H1 (cell line): ENCODE results near the gene CRYBA4. TPM values are rescaled to one million over a fixed set of nuclear protein-coding genes. Genes with fewer than 3 reads are reported as not detected.

Source experiments
- polyA plus RNA-seq, 7 experiments: library from polyadenylated mRNA; depleted of rRNA in 3 of 7; stranded (reverse) in 5 of 7; unstranded in 2 of 7; fragments of >200 nt in 5 of 7; fragments of 200-250 nt in 2 of 7; gene quantifications; 1 replicate in 5 of 7; 2 replicates in 1 of 7; 4 replicates in 1 of 7; pipeline versions ENCODE4 v1.2.1 to v1.2.3, GENCODE V29; 2011 to 2013; ENCODE audit warnings: missing spikeins in 2 of 7, mixed read lengths in 2 of 7
- total RNA-seq: library from RNA; stranded (reverse); fragmentation: NEBNext Ultra II Directional; extraction: Animal tissue kit (Norgen Biotek cat#: 25700); gene quantifications from 2 replicates; pipeline ENCODE4 v1.2.1, GENCODE V29; 2021
- TF ChIP-seq, protein P1 (sequence below): fragments of 300-600 bp; sonication (generic); IDR thresholded peaks from 2 replicates; pipeline ENCODE4 v1.7.1; 2012; ENCODE audit warnings: low read length, moderate library complexity, mild to moderate bottlenecking, inconsistent platforms; ENCODE audit not compliant: insufficient replicate concordance

CRYBA4 gene
- total and polyA plus RNA-seq, 2 of the 8 experiments (the other 6 are each of a cell fraction or from before 2014, with no cell fraction given): 0.67 to 3.1 TPM

DNA sequence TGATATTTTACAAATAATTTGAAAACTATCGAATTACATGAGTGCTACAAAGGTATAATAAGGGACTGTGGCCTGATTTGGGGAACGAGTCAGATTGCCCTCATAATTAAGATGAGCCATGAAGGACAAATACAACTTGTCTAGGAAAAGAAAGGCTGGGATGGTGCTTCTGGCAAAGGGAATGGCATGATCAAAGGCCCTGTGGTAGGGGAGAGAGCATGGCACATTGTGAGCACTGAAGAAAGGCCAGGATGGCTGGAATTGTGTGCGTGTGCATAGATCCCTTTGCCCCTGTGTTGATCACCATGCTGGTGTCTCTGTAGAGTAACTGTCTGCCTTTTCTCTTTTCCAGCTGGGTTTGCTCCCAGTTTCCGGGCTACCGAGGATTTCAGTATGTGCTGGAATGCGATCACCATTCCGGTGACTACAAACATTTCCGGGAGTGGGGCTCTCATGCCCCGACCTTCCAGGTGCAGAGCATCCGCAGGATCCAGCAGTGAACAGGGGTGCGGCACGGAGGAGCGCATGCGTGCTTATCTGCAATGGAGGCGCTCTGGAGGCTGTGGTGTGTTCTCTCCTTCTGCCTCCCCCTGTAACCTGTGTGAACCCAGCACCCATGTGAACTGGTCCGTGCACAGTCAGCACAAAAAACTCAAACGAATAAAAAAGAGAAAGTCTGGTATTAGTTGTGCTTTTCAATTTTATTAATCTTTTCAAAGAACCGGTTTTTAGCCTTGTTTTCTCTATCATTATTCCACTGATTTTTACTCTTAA is 8.4 kb downstream of the CRYBA4 start (continued):
- TF ChIP-seq, protein P1, sequence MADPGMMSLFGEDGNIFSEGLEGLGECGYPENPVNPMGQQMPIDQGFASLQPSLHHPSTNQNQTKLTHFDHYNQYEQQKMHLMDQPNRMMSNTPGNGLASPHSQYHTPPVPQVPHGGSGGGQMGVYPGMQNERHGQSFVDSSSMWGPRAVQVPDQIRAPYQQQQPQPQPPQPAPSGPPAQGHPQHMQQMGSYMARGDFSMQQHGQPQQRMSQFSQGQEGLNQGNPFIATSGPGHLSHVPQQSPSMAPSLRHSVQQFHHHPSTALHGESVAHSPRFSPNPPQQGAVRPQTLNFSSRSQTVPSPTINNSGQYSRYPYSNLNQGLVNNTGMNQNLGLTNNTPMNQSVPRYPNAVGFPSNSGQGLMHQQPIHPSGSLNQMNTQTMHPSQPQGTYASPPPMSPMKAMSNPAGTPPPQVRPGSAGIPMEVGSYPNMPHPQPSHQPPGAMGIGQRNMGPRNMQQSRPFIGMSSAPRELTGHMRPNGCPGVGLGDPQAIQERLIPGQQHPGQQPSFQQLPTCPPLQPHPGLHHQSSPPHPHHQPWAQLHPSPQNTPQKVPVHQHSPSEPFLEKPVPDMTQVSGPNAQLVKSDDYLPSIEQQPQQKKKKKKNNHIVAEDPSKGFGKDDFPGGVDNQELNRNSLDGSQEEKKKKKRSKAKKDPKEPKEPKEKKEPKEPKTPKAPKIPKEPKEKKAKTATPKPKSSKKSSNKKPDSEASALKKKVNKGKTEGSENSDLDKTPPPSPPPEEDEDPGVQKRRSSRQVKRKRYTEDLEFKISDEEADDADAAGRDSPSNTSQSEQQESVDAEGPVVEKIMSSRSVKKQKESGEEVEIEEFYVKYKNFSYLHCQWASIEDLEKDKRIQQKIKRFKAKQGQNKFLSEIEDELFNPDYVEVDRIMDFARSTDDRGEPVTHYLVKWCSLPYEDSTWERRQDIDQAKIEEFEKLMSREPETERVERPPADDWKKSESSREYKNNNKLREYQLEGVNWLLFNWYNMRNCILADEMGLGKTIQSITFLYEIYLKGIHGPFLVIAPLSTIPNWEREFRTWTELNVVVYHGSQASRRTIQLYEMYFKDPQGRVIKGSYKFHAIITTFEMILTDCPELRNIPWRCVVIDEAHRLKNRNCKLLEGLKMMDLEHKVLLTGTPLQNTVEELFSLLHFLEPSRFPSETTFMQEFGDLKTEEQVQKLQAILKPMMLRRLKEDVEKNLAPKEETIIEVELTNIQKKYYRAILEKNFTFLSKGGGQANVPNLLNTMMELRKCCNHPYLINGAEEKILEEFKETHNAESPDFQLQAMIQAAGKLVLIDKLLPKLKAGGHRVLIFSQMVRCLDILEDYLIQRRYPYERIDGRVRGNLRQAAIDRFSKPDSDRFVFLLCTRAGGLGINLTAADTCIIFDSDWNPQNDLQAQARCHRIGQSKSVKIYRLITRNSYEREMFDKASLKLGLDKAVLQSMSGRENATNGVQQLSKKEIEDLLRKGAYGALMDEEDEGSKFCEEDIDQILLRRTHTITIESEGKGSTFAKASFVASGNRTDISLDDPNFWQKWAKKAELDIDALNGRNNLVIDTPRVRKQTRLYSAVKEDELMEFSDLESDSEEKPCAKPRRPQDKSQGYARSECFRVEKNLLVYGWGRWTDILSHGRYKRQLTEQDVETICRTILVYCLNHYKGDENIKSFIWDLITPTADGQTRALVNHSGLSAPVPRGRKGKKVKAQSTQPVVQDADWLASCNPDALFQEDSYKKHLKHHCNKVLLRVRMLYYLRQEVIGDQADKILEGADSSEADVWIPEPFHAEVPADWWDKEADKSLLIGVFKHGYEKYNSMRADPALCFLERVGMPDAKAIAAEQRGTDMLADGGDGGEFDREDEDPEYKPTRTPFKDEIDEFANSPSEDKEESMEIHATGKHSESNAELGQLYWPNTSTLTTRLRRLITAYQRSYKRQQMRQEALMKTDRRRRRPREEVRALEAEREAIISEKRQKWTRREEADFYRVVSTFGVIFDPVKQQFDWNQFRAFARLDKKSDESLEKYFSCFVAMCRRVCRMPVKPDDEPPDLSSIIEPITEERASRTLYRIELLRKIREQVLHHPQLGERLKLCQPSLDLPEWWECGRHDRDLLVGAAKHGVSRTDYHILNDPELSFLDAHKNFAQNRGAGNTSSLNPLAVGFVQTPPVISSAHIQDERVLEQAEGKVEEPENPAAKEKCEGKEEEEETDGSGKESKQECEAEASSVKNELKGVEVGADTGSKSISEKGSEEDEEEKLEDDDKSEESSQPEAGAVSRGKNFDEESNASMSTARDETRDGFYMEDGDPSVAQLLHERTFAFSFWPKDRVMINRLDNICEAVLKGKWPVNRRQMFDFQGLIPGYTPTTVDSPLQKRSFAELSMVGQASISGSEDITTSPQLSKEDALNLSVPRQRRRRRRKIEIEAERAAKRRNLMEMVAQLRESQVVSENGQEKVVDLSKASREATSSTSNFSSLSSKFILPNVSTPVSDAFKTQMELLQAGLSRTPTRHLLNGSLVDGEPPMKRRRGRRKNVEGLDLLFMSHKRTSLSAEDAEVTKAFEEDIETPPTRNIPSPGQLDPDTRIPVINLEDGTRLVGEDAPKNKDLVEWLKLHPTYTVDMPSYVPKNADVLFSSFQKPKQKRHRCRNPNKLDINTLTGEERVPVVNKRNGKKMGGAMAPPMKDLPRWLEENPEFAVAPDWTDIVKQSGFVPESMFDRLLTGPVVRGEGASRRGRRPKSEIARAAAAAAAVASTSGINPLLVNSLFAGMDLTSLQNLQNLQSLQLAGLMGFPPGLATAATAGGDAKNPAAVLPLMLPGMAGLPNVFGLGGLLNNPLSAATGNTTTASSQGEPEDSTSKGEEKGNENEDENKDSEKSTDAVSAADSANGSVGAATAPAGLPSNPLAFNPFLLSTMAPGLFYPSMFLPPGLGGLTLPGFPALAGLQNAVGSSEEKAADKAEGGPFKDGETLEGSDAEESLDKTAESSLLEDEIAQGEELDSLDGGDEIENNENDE: no peak
